Stimulated activated CD4-positive, alpha-beta T cell treated with anti-CD3 and anti-CD28 coated beads, Interleukin-1b, Interleukin-23, amount 100 ng/mL, for 24 hours (primary cell): Measurements from ENCODE around the gene ARHGAP18.
"Not testable (repeated sequence)": the region's sequence is repeated elsewhere in the genome, so short reads cannot be mapped to it uniquely, and the experiment has no call there.

Experiments used
- DNase-seq, 4 experiments: peaks; one replicate each; pipeline ENCODE4 v3.0.0-alpha.2; 2020; ENCODE audit warnings: low read depth in 4 of 4, low spot score in 1 of 4

ARHGAP18 gene

DNA sequence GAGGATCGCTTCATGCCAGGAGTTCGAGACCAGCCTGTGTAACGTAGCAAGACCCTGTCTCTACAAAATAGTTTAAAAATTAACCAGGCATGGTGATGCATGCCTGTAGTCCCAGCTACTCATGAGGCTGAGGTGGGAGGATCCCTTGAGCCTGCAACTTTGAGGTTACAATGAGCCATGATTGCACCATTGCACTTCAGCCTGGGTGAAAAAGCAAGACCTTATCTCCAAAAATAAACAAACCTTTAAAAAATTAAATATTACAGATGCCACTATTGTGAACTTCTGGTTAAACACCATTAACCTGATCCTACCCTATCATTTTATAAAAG lies 116.8 kb downstream of the ARHGAP18 start:
- no peak for DNase-seq

DNA sequence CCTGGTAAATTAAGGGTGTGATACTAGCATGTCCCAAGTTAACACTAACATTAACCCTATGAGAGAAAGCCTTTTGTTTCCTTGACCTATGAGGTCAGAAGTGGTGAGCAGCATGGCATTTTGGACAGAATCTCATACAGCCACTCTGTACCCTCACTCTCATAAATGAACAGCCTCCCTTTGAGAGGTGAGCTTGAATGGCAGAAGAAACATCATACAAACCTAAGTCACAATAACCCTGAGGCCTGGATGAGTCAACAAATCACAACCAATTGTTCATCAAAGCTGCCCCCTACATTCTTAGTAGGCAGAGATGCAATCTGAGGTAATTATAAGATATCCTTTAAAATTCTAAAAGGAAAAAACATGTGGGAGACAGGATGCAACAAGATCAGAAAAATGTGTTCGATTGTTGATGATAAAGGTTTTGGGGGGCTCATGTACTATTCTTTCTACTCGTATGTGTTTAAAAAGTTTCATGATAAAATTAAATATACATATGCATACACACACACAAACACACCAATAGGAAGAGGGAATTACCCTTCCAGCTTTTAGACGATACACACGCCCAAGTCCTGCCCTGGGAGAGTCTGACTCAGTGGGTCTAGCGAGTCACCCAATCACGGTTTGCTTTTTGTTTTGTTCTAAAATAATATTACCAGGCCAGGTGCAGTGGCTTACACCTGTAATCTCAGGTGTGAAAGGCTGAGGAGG lies 117.3 kb downstream of the ARHGAP18 start:
- no peak for DNase-seq

DNA sequence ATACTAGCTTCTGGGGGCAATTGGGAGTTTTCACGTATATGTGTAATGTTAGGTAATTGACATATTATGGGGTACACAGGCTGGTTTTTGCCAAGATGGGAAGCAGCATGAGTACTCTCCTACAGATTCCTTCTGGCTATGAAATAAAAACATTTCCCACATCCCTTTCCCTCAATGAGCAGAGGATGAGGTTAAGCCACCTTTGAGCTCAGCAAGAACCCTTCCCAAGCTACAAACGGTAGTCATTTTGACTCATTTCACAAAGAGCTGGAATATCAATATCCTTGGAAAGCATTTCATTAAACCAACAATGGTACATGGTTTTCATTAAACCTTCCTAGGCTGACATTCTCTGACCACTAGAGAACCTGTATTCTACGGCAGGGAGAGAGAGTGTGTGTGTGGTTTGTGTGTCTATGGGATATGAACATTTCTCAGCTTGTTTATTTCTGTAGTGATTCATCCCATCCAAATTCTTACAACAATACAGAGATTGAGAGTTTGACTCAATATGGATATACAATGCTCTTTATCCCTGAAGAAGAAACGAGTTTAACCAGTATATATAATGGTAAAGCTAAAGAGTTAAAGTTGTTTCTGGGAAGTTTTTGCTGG lies 119.5 kb downstream of the ARHGAP18 start:
- no peak for DNase-seq

DNA sequence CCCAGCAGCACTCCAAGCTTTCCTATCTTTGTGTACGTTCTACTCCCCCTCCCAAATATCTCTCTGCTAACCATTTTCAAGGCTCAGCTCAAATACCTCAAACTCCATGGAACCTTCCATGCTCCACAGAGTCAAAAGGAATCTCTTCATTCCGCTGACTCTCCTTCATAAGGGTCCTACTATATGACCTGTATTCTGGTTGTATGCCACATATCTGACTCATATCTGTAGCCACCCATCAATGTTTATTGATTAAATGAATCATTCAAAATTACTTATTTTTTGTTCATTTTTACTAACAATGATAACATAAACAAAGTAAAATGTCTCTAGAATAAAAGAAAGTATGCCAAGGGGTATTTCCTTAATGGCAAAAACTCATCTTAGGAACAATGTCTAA lies 123.2 kb downstream of the ARHGAP18 start:
- DNase-seq = no peak

DNA sequence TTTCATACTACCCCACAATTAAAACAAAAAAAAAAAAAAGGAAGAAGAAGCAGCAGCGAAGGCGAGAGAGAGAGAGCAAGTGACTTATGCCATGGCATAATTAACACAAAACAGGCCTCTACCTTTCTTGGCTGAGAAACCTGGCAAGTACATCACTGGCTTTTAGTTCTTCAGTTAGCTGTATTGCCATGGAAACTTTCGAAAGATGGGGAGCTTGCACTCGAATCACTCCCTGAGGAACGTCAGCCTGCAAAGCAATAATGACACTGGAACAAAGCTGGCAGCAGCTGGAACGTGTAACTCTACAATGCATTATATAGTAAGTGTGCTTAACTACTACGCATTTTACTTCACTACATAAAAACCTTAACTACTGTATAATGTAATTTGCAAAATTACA lies 126.1 kb downstream of the ARHGAP18 start:
- no peak for DNase-seq

DNA sequence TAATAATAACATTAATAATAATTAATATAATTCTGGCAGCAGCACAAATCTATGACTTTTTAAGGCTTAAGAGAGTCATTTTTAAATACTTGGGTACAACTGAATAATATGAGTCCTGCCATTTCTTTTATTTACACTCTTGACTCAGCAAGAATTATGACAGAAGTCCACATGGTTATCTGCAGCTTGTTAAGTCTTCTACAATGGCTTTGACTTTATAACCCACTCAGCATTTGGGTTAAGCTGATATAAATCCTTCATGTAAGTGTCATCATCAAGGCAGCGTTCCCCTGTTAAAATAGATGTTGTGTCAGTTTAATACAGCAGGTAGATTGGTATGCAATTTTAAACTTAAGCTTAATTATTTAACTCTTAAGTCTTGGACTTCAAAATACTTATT lies 131.7 kb downstream of the ARHGAP18 start:
- DNase-seq = no peak

DNA sequence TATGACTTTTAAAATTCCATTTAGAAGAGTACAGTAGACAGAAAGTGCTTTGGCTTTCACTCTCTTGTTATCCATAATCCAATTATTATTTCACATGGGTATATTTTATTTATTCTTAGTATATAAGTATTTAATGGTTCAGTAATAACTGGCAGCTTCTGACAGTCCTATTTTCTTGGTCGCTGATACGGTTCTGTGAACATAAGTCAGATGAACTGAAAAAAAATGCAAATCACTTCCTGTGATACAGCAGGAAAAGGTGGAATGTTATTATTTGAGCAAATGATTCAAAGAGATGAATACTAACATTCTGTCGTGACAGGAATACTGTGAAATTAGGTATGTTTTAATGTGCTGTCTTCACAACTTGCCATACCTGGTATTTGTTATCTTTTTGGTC lies 132.3 kb downstream of the ARHGAP18 start:
- DNase-seq = no peak

DNA sequence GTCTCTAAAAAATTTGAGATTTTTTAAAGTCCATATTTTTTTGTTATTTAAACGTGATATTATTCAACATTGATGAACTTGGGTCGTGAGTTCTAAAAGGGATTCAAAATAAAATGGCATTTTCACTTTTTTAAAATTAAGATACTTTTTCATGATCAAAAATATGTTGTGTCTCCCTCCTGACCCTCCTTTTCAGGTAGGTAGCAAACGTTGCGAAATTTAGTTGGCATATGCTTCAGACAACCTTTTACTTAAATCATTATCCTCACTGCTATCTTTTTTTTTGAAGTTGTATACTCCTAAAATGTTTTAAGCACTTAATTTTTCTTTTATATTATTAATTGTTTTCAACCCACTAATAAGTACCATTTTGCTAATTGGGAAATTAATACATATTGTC lies 133.5 kb downstream of the ARHGAP18 start:
- no peak for DNase-seq

DNA sequence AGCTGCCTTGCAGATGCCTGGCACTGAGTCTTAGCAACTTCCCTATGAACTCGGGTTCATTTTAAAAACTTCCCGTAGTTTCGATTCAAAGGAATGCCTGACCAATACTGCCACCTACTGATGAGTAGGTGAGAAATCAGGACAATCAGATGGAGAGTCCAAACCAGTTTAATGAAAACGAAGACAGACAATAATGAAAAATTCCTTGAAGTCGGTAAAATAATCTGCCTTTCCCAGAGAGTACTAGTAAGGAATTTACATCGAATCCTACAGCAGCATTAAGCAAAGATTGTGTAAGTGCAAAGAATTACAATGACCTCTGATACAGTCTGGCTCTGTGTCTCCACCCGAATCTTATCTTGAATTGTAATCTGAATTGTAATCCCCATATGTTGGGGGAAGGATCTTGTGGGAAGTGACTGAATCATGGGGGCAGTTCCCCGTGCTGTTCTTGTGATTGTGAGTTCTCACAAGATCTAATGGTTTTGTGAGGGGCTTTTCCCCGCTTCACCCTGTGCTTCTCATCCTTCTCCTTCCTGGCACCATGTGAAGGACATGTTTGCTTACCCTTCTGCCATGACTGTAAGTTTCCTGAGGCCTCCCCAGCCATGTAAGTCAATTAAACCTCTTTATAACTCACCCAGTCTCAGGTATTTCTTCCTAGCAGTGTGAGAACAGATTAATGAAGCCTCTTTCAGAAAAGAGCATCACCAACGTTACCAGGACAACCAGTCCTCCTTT lies 134.4 kb downstream of the ARHGAP18 start:
- no peak for DNase-seq

DNA sequence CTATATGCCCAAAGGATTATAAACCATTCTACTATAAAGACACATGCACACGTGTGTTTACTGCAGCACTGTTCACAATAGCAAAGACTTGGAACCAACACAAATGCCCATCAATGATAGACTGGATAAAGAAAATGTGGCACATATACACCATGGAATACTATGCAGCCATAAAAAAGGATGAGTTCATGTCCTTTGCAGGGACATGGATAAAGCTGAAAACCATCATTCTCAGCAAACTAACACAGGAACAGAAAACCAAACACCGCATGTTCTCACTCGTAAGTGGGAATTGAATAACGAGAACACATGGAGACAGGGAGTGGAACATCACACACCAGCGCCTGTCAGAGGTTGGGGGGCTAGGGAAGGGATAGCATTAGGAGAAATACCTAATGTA lies 135.4 kb downstream of the ARHGAP18 start:
- DNase-seq = not testable (repeated sequence)

DNA sequence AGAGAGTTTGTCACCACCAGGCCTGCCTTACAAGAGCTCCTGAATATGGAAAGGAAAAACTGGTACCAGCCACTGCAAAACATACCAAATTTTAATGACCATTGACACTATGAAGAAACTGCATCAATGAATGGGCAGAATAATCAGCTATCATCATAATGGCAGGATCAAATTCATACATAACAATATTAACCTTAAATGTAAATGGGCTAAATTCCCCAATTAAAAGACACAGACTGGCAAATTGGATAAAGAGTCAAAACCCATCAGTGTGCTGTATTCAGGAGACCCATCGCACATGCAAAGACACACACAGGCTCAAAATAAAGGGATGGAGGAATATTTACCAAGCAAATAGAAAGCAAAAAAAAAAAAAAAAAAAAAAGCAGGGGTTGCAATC lies 139.0 kb downstream of the ARHGAP18 start:
- DNase-seq = not testable (repeated sequence)

DNA sequence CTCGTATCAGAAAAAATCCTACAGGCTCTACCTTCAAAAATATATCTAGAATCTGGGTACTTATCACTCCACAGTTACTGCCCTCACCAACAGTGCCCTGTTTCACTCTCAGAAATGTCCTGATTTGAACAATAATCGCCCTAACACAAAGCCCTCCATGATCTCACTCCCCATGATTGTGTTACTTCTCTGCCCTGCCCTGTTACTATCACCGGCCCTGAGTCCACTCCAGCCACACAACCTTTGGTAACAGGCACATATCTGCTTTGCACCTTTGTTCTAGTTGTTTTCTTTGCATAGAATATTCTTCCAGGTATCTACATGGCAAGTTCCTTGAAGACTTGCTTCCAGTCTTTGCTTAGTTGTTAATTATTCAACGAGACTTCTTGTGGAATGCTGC lies 142.0 kb downstream of the ARHGAP18 start:
- DNase-seq = no peak

DNA sequence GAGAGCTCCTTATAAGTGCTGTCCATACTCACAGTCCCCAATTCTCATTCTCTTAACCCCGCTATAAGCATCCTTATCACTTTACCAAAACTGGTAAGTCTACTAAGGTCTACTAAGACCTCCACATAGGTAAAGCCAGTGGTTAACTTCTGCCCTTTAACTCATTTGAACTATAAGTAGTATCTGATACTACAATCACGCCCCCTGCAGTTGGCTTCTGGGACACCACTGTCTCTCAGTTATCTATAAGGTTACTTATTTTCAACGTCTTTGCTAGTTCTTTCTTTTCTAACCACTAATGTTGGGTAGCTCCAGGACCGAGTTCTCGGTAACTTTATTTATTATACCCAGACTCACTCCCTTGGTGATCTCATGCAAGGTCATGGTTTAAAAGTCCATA lies 142.6 kb downstream of the ARHGAP18 start:
- DNase-seq = peak in 3 of 4 experiments; percentile 6 to 18 (median 16)

DNA sequence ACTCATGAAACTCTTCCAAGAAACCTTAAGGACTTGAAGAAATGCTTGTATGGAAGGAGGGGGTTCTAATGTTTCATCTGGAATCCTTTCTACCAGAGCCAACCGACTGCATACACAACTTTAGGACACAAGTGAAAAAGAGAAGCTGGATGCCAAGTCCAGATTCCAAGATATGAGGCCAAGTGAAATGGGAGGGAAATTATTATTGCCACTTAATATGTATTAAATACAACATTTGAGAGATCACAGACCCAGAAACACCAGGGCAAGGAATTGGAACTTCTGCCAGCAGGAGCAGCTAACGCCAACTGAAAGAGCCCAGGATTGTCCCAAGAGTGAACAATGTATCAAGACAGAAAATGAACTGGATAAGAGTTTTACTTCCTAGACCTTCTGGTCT lies 144.2 kb downstream of the ARHGAP18 start:
- DNase-seq = no peak

DNA sequence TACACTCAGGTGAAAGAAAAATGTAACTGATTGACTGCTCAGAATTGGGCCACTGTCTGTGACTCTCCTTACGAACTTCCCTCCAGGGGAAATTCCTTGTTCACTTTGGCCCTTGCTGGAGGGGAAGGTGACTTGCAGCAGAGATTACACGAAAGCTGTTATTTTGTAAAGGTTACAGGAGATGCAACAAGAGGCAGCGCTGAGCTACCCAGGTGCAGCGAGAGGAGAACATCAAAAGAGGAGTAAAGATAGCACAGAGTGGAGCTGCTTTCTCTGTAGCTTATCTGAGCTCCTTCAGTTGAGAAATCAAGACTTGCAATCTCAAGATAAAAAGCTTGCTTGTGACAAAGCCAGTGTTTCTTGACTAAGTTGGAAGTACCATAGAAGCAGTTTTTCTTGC lies 144.6 kb downstream of the ARHGAP18 start:
- no peak for DNase-seq

DNA sequence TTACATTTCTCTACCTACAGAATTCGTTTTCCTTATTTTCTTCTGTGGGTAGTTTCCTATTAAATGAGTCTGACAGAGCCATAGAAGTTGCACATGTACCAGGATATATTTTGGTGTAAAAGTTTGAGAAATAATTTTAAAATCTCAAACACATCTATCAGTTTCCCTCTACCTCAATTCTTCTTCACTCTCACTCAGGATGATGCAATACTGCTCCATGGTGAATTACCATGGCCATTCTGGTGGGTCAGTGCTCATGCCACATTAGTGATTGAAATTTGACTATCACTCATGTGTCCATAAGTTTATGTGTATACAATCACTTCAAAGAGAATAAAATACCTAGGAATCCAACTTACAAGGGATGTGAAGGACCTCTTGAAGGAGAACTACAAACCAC lies 151.7 kb downstream of the ARHGAP18 start:
- no peak for DNase-seq

DNA sequence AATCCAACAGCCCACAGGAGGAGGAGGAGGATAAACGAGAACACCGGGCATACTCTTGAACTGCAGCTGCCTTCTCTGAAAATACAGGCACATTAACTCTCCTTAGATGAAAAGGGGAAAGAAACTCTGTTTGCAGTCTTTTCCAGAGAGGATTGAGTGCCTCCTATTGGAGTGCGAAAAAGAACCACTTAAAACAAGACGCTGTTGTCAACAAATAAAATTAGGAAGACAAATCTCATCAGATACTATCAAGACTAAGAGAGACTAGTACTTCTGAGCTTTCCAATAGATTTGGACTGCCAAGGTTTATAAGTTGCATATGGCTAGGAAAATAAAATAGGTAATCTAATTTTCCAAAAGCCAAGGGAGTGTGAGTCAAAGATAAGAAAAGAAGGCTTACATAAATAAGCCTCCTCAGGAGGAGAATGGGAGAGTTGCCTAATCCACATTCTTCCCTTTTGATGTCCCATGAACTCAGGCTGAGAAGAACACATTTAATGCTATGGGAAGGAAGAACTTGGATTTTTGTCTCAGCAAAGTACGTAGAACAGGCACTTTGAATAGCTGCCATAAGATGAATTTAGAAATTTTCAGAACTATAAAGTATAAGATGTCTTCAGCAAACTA lies 154.7 kb downstream of the ARHGAP18 start:
- DNase-seq = no peak

DNA sequence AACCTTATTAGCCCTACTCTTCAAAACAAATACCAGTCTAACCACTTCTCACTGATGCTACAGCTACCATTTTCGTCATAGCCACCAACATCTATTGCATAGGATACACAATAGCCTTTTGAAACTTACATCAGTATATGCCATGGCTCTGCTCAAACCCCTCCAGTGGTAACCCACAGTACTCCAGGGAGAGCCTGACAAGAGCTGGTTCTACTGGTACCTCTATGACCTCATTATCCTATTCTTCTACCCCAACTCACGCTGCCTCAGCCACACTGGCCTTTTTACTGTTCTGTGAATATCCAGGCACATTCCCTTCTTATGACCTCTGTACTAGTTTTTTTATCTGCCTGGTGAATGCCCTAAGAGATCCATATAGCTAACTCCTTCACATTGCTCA lies 157.6 kb downstream of the ARHGAP18 start:
- no peak for DNase-seq

DNA sequence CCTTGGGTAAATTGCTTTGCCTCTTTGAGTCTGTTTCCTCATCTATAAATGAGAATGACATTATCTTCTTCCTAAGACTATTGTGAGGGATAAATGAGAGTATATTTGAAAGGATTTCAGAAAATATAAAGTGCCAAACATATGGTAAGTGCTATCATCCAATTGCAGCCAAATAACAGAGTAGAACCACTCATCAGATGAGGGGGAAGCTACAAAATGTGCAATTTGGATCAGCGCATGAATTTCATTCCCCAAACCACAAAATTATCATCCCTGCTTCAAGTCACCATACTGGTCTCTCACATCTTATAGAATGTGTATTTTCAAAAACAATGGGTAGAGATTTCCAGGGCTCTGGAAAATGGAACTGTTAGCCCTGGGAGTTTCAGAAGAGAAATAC lies 158.5 kb downstream of the ARHGAP18 start:
- DNase-seq = no peak

DNA sequence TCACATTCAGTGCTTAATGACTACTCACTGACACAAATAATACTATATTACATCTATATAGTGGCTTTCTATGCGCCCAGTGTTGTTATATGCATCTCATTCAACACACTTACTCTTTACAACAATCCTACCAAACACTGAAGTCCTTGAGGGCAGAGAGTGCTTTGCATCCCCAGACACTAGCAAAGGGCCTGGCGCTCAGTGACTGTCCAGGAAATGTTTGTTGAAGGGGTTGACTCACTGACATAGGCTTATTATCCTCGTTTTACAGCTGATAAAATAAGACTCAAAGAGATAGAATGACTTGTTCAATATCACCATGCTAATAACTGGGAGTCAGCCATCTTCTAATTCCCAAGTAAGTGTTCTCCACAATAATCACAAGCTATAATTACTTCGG lies 163.3 kb downstream of the ARHGAP18 start:
- DNase-seq = no peak

DNA sequence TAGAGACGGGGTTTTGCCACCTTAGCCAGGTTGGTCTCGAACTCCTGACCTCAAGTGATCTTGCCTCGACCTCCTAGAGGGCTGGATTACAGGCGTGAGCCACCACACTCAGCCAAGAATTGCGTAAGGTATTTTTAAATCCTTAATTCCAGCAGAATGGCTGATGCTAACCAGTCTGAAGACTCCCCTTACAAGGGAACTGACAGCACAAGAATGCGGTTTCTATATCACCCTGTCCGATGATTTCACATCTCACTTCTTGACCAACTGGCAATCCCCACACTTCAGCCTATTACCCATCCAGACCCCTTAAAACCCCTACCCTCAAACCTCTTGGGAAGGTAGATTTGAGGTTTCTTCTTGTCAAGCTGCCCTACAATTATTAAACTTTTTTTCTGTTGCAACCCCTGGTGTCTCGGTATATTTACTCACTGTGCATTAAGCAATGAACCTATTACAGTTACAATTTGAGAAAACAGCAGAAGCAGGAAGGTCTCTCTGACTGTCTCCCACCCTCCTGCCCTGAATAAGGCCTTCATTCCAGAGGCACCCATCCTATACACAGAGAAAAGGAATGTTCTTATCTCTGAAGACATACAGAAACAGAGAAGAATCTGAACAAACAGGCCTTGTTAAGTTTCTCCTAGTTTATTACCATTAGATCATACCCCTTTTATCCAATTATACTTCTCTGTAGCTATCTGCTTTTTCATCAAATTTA lies 164.9 kb downstream of the ARHGAP18 start:
- DNase-seq = no peak
